ENCODE measurements around the gene PSTK.

PSTK gene, protein sequence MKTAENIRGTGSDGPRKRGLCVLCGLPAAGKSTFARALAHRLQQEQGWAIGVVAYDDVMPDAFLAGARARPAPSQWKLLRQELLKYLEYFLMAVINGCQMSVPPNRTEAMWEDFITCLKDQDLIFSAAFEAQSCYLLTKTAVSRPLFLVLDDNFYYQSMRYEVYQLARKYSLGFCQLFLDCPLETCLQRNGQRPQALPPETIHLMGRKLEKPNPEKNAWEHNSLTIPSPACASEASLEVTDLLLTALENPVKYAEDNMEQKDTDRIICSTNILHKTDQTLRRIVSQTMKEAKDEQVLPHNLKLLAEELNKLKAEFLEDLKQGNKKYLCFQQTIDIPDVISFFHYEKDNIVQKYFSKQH

DNA sequence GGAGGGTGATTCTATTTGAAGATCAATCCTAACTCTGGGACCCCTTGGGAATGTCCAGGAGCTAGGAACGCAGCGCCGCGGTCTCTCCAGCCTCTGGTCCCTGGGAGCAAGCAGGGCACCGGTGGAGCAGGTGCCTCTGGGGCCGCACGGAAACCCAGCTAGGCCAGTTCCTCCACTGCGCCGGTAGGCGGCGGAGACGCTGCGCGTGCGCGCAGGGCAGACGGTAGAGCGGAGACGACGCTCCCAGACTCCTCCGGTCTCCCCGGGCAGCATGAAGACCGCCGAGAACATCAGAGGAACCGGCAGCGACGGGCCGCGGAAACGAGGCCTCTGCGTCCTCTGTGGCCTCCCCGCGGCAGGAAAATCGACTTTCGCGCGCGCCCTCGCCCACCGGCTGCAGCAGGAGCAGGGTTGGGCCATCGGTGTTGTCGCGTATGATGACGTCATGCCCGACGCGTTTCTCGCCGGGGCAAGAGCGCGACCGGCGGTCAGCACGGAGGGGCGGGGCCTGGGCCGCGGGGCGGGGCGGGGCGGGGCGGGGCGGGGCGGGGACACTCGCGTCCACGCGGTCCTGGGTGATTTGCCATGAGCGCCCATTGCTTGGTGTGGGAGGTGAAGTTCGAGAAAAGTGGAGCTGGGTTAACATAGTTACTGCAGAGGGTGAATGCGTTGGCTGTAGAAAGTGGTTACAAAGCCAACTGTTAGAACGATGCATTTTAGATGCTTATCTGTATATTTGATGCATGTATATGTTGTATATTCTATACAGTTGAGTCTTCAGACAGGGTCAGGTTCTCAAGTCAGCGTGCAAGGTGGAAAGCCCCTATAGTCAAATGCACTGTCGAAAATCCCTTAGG lies at the start of gene PSTK:
Gene PSTK (plus strand): TSS at position 193 of the 857 bp plus-strand sequence. CDS start 79 bp downstream, at position 272.
- peak; percentile 92 for DNase-seq

DNA sequence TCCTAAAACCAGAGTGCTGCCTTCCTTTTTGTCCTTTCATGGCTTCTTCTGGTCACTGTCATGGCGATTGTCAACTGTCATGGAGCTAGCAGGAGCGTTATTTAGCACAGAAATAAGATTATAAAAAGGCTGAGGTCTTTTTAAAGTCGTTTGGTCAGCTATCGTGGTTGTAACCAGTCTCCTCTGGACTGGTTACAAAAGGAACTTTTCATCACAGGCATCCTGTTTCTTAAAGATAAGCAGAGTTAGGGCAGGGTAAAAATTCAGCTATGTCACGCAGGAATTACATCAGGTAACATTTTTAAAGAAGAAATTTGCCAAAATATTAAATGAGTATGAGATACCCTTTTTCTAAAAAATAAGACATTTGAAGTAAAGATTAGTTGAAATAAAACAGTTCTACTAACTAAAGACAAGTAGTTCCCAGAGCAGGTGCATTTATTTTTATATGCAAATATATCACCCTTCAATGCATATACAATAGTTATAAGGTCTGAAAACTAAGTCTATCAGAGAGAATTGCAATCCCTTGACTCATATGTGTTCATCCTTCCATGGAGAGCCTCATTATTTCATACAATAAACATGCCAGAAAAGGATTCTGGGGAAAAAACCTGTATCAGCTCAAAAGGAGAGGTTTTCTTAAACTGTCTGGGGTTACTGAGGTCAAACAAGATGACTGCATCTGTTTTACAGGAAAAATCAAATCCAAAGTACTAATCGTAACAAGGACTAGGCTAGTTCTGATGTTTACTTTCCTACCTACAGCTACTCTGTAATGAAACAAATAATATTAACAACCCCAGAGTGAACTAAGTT lies 48.9 kb upstream of the PSTK start:
- DNase-seq = no peak

DNA sequence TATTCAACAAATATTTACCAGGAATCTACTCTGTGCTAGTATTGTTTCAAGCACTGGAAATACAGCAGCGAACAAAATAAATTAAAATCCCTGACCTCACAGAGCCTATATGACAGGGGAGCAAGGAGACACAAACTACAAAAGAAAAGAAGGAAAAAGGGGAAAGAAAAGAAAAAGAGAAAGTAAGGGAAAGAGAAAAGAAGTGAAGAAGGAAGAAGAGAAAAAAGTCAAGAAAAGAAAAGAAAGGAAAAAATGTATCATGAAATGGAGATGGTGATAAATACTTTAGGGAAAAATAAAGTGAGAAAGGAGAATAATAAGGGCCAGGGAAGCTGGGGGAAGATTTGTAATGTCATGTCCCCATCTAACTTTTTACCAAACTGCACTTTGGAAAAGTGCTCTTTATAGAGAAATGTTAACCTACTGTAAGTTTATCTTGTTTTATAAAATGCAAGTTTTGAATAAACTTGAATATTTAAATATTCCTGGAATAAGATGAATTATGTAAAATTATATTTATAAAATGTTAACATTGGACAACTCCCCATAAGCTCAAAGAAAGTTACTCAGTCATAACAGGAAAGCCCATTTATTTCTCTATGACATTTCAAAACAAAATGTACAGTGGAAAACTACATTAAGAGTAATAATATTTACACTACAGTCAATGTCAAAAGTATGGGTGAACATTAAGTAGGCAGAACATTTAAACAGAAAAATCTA lies 40.9 kb upstream of the PSTK start:
- no peak for DNase-seq

DNA sequence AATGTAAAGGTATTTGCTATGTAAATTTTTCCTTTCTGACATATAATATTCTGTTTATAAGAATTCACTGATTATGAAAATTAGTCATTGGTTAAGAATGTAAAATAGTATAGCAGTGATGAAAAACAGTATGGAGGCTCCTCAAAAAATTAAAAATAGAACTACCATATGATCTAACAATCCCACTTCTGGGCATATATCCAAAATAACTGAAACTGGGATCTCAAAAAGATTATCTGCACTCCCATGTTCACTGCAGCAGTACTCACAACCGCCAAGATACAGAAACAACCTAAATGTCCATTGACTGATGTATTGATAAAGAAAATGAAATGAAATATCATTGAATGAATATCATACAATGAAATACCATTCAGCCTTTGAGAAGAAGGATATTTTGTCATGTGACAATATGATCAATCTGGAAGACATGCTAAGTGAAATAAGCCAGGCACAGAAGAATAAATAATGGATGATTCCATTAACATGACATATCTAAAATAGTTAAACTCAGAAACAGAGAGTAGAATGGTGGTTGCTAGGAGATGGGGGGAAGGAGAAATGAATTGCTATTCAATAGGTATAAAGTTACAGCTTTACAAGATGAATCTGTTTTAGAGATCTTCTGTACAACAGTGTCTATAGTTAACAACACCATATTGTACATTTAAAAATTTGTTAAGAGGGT lies 40.2 kb upstream of the PSTK start:
- DNase-seq = no peak

DNA sequence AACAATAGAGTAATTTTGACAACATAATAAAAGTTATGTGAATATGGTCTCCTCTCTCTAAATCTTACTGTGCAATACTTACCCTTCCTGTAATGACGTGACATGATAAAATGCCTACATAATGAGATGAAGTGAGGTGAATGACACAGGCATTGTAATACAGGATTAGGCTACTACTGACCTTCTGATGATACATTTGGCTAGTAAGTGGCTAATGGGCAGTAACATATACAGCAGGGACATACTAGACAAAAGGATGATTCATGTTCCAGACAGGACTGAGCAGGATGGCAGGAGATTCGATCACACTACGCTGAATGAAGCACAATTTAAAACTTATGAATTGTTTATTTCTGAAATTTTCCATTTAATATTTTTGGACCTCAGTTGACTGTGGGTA lies 30.9 kb upstream of the PSTK start:
- no peak for DNase-seq

DNA sequence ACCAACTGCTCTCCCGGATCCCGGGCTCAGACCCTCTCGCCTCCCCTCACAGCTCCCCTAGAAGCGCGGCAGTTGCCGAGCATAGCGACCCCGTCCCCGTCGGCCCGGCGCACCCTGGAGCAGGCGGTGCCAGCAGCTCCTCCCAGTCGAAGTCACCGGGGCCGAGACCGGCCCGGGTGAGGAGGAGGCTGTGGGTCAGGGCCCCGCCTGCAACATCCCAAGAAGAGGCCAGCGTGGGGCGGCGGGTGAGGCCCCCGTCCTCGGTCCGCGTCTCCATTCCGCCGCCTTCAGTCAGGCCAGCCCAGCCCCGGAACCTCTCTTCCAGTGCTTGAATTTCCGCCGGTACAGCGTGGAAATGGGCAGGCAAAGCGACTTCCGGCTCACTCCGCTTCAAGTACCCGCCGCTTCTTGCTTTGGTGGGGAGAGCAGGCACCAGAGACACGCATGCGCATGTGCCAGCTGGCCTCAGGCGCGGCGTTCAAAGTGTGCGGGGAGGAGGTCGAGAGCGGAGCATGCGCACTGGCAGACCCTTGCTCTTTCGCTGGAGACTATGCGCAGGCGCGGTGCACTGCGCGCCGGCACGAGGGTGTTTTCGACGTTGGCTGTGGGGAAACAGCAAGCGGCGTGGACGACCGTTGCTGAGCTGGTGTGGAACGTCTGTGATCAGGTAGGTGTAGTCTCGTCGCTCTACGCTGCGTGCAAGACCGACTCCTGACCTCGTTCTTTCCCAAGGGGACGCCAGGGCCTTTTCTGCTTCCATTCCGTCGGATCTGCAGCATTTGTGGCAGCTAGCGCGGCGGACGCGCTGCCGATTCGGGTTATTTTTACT lies 26.1 kb upstream of the PSTK start, which contains the start of gene C10orf88:
Gene C10orf88 (minus strand): TSS at position 326 of the 829 bp plus-strand sequence. CDS start 49 bp downstream, at position 277.
- peak; percentile 97 for DNase-seq

DNA sequence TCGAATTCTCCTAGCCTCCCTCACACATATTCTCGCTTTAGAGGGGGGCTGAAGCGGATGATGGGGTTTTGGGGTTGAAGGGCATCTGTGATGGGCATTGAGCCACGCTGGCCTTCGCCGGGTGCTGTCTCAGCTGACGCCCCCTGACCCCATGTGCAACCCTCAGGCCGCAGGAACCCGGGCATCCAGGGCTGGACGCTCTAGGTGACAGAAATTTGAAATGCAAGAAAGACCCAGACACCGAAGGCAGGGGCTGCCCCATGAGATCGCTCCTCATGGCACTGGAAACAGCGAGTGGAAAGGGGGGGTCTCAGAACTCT lies 25.5 kb upstream of the PSTK start:
- DNase-seq = no peak

DNA sequence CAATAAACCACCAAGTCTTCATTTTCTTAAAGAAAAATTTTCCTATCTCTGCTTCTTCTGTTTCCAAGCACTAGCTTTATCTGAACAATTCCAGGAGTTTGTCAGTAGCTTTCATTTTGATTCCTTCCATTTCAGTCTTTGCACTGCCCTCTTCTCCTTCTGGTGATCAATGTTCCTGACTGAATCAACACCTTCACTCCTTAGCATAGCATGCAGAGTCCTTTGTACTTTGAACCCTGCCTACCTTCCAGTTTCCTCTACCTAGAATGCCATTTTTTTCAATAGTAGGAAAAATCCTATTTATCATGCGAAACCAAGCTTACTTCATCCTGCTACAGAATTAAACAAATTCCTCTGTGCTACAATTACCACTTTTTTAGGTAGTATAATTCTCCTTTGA lies 24.3 kb upstream of the PSTK start:
- DNase-seq = no peak

DNA sequence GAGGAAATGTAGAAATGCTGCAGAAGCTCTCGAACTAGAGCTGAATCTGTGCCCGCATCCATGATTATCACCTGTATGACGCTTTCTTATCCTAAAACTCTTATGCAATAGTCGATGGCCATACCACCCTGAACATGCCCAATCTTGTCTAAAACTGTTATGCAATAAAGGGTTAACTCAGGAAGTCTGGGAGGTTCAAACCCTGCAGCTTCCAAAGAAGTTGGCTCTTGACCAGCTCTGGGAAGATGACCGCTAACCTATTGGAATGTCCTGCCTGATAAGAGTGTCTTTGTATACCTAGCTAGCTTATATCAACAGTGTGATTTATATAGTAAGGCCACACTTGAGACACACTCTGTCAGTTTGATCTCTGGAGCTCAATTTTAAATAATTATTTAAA lies 22.7 kb upstream of the PSTK start:
- DNase-seq = no peak

DNA sequence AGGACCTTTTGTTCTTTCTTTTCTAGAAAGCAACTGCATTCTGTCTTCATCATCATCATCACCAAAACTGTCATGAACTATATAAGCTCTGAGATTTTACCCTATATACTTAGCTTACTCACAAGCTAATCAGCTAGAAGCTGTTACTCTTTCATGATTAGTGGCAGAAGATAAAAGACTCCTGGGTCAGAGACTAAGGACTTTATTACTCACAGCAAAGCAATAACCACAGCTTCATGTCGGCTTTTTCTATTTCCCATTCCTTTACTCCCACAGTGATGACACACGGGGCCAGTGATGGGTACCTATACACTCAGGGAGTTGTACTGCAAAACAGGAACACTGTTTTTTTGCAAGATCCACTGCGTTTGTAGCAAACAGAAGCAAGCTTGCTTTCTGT lies 17.8 kb upstream of the PSTK start:
- no peak for DNase-seq

DNA sequence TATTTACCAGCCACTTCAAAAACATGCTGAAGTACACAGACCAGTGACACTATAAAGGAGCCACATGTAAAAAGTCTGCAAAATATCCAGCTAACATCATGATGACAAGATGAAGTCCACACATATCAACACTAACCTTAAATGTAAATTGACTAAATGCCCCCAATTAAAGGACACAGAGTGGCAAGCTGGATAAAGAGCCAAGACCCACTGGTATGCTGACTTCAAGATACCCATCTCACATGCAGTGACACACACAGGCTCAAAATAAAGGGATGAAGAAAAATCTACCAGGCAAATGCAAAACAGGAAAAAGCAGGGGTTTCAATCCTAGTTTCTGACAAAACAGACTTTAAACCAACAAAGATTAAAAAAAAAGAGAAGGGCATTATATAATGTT lies 13.3 kb upstream of the PSTK start:
- DNase-seq = no peak

DNA sequence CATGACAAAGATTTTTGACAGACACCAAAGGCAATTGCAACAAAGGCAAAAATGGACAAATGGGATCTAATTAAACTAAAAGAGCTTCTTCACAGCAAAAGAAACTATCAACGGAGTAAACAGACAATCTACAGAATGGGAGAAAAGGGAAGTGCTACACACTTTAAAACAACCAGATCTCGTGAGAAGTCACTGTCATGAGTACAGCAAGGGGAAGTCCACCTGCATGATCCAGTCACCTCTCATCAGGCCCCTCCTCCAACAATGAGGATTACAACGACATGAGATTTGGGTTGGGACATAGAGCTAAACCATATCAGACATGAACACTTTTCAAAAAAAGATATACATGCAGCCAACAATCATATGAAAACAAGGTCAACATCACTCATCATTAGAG lies 11.5 kb upstream of the PSTK start:
- DNase-seq = no peak

DNA sequence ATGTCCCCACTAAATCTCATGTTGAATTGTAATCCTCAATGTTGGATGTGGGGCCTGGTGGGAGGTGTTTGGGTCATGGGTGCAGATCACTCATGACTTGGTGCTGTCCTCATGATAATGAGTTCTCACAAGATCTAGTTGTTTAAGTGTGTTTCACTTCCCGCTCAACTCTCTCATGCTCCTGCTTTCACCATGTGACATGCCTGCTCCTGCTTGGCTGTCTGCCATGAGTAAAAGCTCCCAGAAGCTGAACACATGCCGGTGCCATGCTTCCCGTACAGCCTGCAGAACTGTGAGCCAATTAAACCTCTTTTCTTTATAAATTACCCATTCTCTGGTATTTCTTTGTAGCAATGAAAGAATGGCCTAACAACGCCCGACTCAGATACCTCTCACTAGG lies 6.2 kb upstream of the PSTK start:
- no peak for DNase-seq

DNA sequence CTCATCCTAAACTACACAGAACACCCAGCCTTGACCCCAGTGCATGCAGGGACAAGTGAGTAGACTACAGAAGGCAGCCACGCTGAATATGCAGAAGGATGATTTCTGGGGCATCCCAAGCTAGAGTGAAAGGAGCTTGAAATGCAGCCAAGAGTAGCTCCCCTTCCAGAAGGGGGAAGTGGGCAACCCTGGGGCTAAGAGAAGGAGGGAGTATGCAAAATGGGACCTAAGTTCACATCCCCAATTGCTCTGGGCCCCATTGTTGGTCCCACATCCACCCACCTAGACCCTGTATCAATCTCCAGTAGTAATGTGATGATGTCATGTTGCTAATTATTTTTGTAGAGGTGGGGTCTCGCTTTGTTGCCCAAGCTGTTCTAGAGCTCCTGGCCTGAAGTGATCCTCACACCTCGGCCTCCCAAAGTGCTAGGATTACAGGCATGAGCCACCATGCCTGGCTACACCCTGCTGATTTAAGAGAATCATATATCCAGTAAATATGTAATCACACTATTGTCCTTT lies 5.6 kb upstream of the PSTK start:
- DNase-seq = no peak

DNA sequence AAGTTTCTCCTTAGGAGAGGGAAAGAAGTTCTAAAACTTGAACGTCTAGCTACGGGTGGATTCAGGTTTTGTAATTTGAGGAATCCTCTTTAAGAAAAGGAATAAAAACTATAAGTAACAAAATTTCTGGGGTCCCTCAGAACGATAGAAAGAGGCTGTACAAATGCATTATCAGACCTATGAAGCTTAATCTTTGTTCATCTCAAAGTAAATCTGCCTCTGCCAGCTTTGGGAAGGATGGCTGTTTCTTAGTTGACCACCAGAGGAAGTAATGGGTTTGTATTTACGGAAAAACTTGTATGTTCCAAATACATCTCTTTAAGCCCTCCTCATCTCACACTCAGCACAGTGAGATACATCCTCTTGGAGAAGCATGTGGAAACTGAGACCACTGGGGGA lies 864 bp downstream of the PSTK start:
- DNase-seq = no peak

DNA sequence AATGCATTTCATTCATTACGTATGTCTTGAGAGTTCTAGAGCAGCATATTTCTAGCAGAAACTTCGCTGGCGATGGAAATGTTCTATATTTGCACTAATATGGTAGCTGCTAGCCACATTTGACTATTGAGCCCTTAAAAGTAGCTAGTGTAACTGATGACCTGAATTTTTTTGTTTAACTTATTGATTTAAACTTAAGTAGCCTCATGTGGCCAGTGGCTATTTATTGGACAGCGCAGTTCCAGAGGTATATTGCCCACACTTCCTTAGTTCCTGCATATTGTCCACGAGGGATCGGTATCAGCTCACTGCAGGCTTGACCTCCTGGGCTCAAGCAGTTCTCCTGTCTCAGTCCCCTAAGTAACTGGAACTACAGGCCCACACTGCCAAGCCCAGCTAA lies 3.7 kb downstream of the PSTK start:
- DNase-seq = no peak

DNA sequence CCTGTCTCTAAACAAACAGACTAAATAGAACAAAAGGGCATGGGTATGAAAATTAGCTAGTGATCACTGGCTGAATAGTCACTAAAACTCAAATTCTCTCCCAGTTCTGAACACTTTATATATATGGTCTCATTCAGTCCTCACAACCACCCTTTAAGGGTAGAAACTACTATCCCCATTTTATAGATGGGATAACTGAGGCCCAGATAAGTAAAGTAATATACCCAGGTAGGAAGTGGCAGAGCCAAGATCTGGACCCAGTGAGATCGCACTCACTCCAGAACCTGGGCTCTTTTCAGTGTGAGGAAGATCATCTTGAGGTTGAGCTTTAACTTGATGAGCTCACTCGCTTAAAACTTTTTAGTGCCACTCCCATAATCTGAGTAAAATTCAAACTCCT lies 4.5 kb downstream of the PSTK start:
- no peak for DNase-seq

DNA sequence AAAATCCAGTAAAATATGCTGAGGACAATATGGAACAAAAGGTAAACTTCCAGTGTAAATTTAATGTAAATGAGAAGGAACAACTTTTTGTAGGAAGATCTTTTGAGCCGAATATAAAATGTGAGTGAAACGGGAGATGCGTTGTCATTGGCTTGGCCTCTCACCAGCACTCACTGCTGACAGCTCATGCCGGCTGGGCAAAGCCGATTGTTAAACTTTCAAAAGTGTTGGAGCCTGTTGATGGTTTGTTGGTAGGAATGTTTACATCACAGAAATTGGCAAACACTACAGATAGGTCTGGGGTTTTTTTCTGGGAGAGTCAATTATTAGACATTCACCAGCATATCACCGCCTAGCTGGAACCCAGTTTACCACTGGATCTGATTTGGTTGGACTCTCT lies 6.1 kb downstream of the PSTK start:
- no peak for DNase-seq

DNA sequence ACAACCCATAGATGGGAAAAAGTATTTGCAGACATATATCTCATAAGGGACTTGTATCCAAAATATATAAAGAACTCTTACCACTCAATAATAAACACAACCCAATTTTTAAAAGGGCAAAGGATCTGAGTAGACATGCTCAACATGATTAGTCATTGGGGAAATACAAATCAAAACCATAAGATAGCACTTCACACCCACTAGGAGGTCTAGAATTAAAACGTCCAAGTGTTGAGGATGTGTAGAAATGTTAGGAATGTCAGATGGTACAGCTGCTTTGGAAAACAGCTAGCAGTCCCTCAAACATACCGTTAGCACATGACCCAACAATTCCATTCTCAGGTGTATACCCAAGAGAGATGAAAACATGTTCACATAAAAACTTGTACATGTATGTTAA lies 8.3 kb downstream of the PSTK start:
- DNase-seq = no peak

DNA sequence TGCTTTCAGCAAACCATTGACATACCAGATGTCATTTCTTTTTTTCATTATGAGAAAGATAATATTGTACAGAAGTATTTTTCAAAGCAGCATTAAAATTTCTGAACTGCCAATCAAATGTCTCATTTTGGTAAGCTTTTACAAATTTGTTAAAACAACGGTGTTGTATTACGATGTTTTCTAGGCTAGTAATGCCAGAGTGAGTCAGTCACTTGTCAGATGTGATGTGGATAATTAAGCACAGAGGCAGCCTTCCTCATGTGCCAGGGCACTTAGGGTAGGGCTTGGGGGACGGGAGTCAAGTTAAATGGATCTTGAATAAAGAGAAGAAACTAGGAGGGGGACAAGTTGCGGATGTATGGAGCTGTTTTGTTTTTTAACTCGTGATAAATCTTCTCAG lies 10.1 kb downstream of the PSTK start:
- DNase-seq = no peak

DNA sequence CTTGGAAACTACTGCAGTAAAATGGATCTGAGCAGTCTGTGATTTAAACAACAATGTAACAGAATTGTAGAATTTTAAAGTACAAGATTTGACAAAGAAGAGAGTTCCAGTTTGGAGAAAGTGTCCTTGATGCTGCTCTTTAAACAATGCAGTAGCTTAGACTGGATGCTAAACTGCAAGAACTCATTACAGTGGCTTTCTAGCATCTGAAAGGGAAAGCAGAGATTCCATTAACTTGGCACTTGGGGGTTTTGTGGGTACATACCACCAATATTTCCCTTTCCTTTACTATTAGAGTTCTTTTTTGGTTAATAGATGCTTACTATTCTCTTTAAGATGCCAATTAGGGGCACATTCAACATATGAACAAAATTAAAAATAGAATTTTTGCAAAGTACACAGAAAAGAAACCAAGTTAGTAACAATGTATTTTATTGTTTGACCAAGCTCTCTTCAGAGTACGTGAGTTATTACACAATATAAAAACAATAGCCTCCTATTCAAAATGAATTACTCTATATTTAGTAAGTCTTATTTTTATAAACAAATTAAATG lies 11.9 kb downstream of the PSTK start:
- no peak for DNase-seq

Data from T1000 (cell line).